K562 (cell line): ENCODE data around the gene DCUN1D3. TPM values are rescaled to one million over a fixed set of nuclear protein-coding genes. Genes with fewer than 3 reads are reported as not detected.
A peak's percentile ranks its signal among the peaks of the same experiment; 100 is the strongest.

Experiments used
- ARID2 ChIP-seq: fragments of 450-650 bp; IDR thresholded peaks from 2 replicates; pipeline ENCODE4 v1.6.1; 2017; ENCODE audit warnings: antibody characterized with exemption, mild to moderate bottlenecking
- BCLAF1 ChIP-seq, 2 experiments: fragments of 450-650 bp in 1 of 2; IDR thresholded peaks; 2 replicates each; pipeline ENCODE4 v1.6.1; 2011 to 2017; ENCODE audit warnings: low read depth in 2 of 2, antibody characterized with exemption in 1 of 2, borderline replicate concordance in 1 of 2, low read length in 1 of 2, mild to moderate bottlenecking in 1 of 2, mixed read lengths in 1 of 2; ENCODE audit not compliant: control insufficient read depth in 1 of 2
- NFRKB ChIP-seq: fragments of 450-650 bp; IDR thresholded peaks from 2 replicates; pipeline ENCODE4 v1.6.1; 2016; ENCODE audit warnings: low read depth
- NR2C2 ChIP-seq, 2 experiments: fragments of 200-800 bp in 1 of 2; sonication (Bioruptor generic) in 1 of 2; sonication (generic) in 1 of 2; formaldehyde crosslinking in 1 of 2; IDR thresholded peaks; 2 replicates each; pipeline versions ENCODE4 v1.6.1 to v1.8.0; 2016 to 2022; ENCODE audit warnings: mild to moderate bottlenecking in 1 of 2, missing compliant biosample characterization in 1 of 2, missing genetic modification characterization in 1 of 2, missing genetic modification reagents in 1 of 2
- PHF8 ChIP-seq: fragments of 200-600 bp; sonication (generic); IDR thresholded peaks from 2 replicates; pipeline ENCODE4 v1.6.1; 2012; ENCODE audit warnings: mixed run types, mild to moderate bottlenecking, inconsistent platforms, low read length, moderate library complexity, borderline replicate concordance
- SUPT5H ChIP-seq: fragments of 450-650 bp; IDR thresholded peaks from 2 replicates; pipeline ENCODE4 v1.6.1; 2016
- VEZF1 ChIP-seq: fragments of 200-800 bp; sonication (Bioruptor generic); IDR thresholded peaks from 2 replicates; pipeline ENCODE4 v1.6.1; 2017; ENCODE audit warnings: missing genetic modification characterization, missing compliant biosample characterization
- WHSC1 ChIP-seq: IDR thresholded peaks from one replicate; pipeline ENCODE4 v1.6.1; 2012; ENCODE audit warnings: low read length, control low read depth, inconsistent platforms
- ZNF134 ChIP-seq: fragments of 250-450 bp; sonication (Bioruptor Pico); conservative IDR thresholded peaks from 2 replicates; pipeline ENCODE4 v1.4.0; 2020
- polyA plus RNA-seq, 8 experiments: library from polyadenylated mRNA; depleted of rRNA in 4 of 8; stranded (reverse) in 5 of 8; unstranded in 3 of 8; fragments of >200 nt; fragmentation: Nextera tagmentation in 2 of 8; fragmentation: Illumina TruSeq in 1 of 8; extraction: Ambion mirVana in 2 of 8; extraction: Trizol in 1 of 8; gene quantifications; 2 replicates each; pipeline versions ENCODE4 v1.2.1 to v1.2.3, GENCODE V29; 2011 to 2014; ENCODE audit warnings: inconsistent platforms in 1 of 8, missing spikeins in 1 of 8
- total RNA-seq, 7 experiments: library from RNA; depleted of rRNA in 6 of 7; stranded (reverse); fragments of >200 nt in 6 of 7; fragmentation: Illumina TruSeq in 2 of 7; extraction: Trizol in 2 of 7; gene quantifications; 2 replicates each; pipeline versions ENCODE4 v1.2.1 to v1.2.3, GENCODE V29; 2011 to 2021; ENCODE audit warnings: low replicate concordance in 1 of 7
- TF ChIP-seq, protein P1 (sequence below), 2 experiments: IDR thresholded peaks; 2 replicates each; pipeline ENCODE4 v1.6.1; 2012; ENCODE audit warnings: improper control_type of control experiment in 2 of 2, low read depth in 2 of 2, low read length in 2 of 2, borderline replicate concordance in 1 of 2

DCUN1D3 gene
- total and polyA plus RNA-seq, 9 of the 15 experiments (the other 6 are each of a cell fraction or from before 2014, with no cell fraction given), result 1.0 to 4.7 (median 2.2) TPM

DNA sequence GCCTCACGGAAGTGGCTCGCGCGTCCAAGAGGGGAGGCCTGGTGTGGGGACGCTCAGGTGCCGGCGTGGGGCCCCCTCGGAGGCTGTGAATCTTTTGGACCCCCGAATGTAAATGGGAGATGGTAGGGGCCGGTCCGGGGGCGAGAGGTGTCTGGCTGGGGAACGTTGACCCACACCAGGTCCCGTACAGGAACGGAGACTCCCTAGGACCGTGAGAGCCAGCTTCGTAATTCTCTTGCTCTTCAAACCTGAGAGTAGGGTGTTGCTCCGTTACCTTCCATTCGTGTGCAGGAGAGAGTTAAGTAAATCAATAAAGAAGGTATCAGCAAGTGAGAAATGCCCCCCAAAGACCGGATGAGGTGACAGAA is 894 bp upstream of the DCUN1D3 start (continued):
- 0 out of 2 replicates have a peak, but pooled peaks have one; percentile 15 for TF ChIP-seq NFRKB
- no peak for TF ChIP-seq BCLAF1 (IDR thresholded peaks at IDR 0.05; ENCODE audit: borderline replicate concordance in 1 of 2, control insufficient read depth in 1 of 2, low read depth in 2 of 2, low read length in 1 of 2)
- TF ChIP-seq, protein P1, sequence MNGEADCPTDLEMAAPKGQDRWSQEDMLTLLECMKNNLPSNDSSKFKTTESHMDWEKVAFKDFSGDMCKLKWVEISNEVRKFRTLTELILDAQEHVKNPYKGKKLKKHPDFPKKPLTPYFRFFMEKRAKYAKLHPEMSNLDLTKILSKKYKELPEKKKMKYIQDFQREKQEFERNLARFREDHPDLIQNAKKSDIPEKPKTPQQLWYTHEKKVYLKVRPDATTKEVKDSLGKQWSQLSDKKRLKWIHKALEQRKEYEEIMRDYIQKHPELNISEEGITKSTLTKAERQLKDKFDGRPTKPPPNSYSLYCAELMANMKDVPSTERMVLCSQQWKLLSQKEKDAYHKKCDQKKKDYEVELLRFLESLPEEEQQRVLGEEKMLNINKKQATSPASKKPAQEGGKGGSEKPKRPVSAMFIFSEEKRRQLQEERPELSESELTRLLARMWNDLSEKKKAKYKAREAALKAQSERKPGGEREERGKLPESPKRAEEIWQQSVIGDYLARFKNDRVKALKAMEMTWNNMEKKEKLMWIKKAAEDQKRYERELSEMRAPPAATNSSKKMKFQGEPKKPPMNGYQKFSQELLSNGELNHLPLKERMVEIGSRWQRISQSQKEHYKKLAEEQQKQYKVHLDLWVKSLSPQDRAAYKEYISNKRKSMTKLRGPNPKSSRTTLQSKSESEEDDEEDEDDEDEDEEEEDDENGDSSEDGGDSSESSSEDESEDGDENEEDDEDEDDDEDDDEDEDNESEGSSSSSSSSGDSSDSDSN (IDR thresholded peaks at IDR 0.05; ENCODE audit: borderline replicate concordance in 1 of 2, low read depth in 2 of 2, low read length in 2 of 2), result 0 out of 4 replicates have a peak, but pooled peaks of 1 of the 2 experiments have one; percentile 43
- TF ChIP-seq NR2C2 (CRISPR knock-in tag; IDR thresholded peaks at IDR 0.05), result peak; percentile 49; the same call in 1 of the 2 replicates
- peak; percentile 73 for TF ChIP-seq NR2C2 (tag; IDR thresholded peaks at IDR 0.05)
- no peak for TF ChIP-seq SUPT5H
- 0 out of 2 replicates have a peak, but pooled peaks have one; percentile 1 for TF ChIP-seq PHF8
- no peak for TF ChIP-seq VEZF1 (CRISPR knock-in tag)
- no peak for TF ChIP-seq ZNF134
- TF ChIP-seq WHSC1, result no peak
- no peak for TF ChIP-seq ARID2
